GM12878 (cell line): ENCODE results near the gene NPLOC4. TPM values are rescaled to one million over a fixed set of nuclear protein-coding genes. Genes with fewer than 3 reads are reported as not detected.

ENCODE experiments used
- ATF3 ChIP-seq: IDR thresholded peaks from 2 replicates; pipeline ENCODE4 v1.6.1; 2011; ENCODE audit warnings: low read depth, mild to moderate bottlenecking, low read length, moderate library complexity, borderline replicate concordance; ENCODE audit errors: extremely low read depth
- ATF7 ChIP-seq: fragments of 450-650 bp; IDR thresholded peaks from 2 replicates; pipeline ENCODE4 v1.6.1; 2016; ENCODE audit warnings: low read depth, mild to moderate bottlenecking
- CBFB ChIP-seq: IDR thresholded peaks from 2 replicates; pipeline ENCODE4 v1.6.1; 2016; ENCODE audit warnings: antibody characterized with exemption, low read depth
- CEBPB ChIP-seq, 2 experiments: fragments of 150-350 bp in 1 of 2; IDR thresholded peaks; 2 replicates each; pipeline ENCODE4 v1.6.1; 2012 to 2014; ENCODE audit warnings: low read depth in 2 of 2, low read length in 2 of 2, borderline replicate concordance in 1 of 2, inconsistent platforms in 1 of 2
- CREM ChIP-seq: IDR thresholded peaks from 2 replicates; pipeline ENCODE4 v1.6.1; 2014; ENCODE audit warnings: antibody characterized with exemption, low read depth
- CTCF ChIP-seq, 3 experiments: IDR thresholded peaks in 2 of 3; conservative IDR thresholded peaks in 1 of 3; 2 replicates each; pipeline ENCODE4 v1.5.1; 2011; ENCODE audit warnings: low read depth in 3 of 3, low read length in 3 of 3, mild to moderate bottlenecking in 3 of 3, control low read depth in 2 of 3, moderate library complexity in 2 of 3, inconsistent platforms in 1 of 3, mixed read lengths in 1 of 3; ENCODE audit not compliant: control insufficient read depth in 2 of 3, insufficient read depth in 1 of 3; ENCODE audit errors: extremely low read depth in 1 of 3
- CUX1 ChIP-seq: IDR thresholded peaks from 2 replicates; pipeline ENCODE4 v1.6.1; 2012; ENCODE audit warnings: improper control_type of control experiment, low read depth, low read length; ENCODE audit not compliant: insufficient replicate concordance
- DPF2 ChIP-seq: fragments of 450-650 bp; IDR thresholded peaks from 2 replicates; pipeline ENCODE4 v1.6.1; 2017; ENCODE audit warnings: mild to moderate bottlenecking
- EGR1 ChIP-seq, 2 experiments: IDR thresholded peaks; 1 replicate in 1 of 2; 2 replicates in 1 of 2; pipeline ENCODE4 v1.6.1; 2011 to 2012; ENCODE audit warnings: low read depth in 2 of 2, low read length in 2 of 2, borderline replicate concordance in 1 of 2, mild to moderate bottlenecking in 1 of 2, moderate library complexity in 1 of 2
- ETV6 ChIP-seq, 2 experiments: fragments of 450-650 bp in 1 of 2; IDR thresholded peaks in 1 of 2; conservative IDR thresholded peaks in 1 of 2; 2 replicates each; pipeline ENCODE4 v1.6.1; 2014; ENCODE audit warnings: antibody characterized with exemption in 1 of 2, borderline replicate concordance in 1 of 2, low read depth in 1 of 2, mild to moderate bottlenecking in 1 of 2, moderate library complexity in 1 of 2
- KDM1A ChIP-seq: fragments of 200-600 bp; sonication (generic); IDR thresholded peaks from 2 replicates; pipeline ENCODE4 v1.6.1; 2016; ENCODE audit warnings: borderline replicate concordance
- MAX ChIP-seq: IDR thresholded peaks from 2 replicates; pipeline ENCODE4 v1.6.1; 2012; ENCODE audit warnings: low read depth, low read length, improper control_type of control experiment
- MEF2A ChIP-seq: IDR thresholded peaks from 2 replicates; pipeline ENCODE4 v1.6.1; 2011; ENCODE audit warnings: low read depth, mild to moderate bottlenecking, low read length, moderate library complexity; ENCODE audit not compliant: insufficient read depth
- MEF2B ChIP-seq: fragments of 450-650 bp; IDR thresholded peaks from 2 replicates; pipeline ENCODE4 v1.6.1; 2018; ENCODE audit warnings: mild to moderate bottlenecking, moderate library complexity; ENCODE audit not compliant: partially characterized antibody, poor library complexity, severe bottlenecking
- NR2C1 ChIP-seq: fragments of 450-650 bp; IDR thresholded peaks from 2 replicates; pipeline ENCODE4 v1.6.1; 2017; ENCODE audit warnings: antibody characterized with exemption, mild to moderate bottlenecking, moderate library complexity
- POLR2AphosphoS2 ChIP-seq: IDR thresholded peaks from 2 replicates; pipeline ENCODE4 v1.6.1; 2011; ENCODE audit warnings: low read depth, mild to moderate bottlenecking, low read length, improper control_type of control experiment, moderate library complexity
- POU2F2 ChIP-seq: IDR thresholded peaks from 3 replicates; pipeline ENCODE4 v1.6.1; 2011; ENCODE audit warnings: low read depth, mild to moderate bottlenecking, low read length, borderline replicate concordance
- SMARCA5 ChIP-seq: fragments of 450-650 bp; IDR thresholded peaks from 2 replicates; pipeline ENCODE4 v1.6.1; 2017; ENCODE audit warnings: mild to moderate bottlenecking
- SREBF2 ChIP-seq: IDR thresholded peaks from 2 replicates; pipeline ENCODE4 v1.6.1; 2012; ENCODE audit warnings: mild to moderate bottlenecking, low read length
- ZNF274 ChIP-seq: IDR thresholded peaks from one replicate; pipeline ENCODE4 v1.8.0; 2011; ENCODE audit not compliant: insufficient read length, insufficient read depth
- ZNF384 ChIP-seq: IDR thresholded peaks from 2 replicates; pipeline ENCODE4 v1.6.1; 2012; ENCODE audit warnings: low read depth, mild to moderate bottlenecking, low read length, improper control_type of control experiment, borderline replicate concordance
- polyA plus RNA-seq, 11 experiments: library from polyadenylated mRNA; depleted of rRNA in 4 of 11; unstranded in 6 of 11; stranded (reverse) in 5 of 11; fragments of >200 nt; fragmentation: Nextera tagmentation in 4 of 11; fragmentation: Illumina TruSeq in 1 of 11; extraction: Ambion mirVana in 4 of 11; extraction: Trizol in 1 of 11; gene quantifications; 1 replicate in 1 of 11; 2 replicates in 10 of 11; pipeline versions ENCODE4 v1.2.1 to v1.2.3, GENCODE V29; 2011 to 2016; ENCODE audit warnings: inconsistent platforms in 2 of 11, missing spikeins in 2 of 11, low read depth in 1 of 11
- total RNA-seq, 4 experiments: library from RNA; depleted of rRNA in 3 of 4; stranded (reverse); fragments of >200 nt in 3 of 4; fragmentation: Illumina TruSeq in 1 of 4; extraction: Trizol in 1 of 4; gene quantifications; 2 replicates each; pipeline versions ENCODE4 v1.2.1 to v1.2.3, GENCODE V29; 2013 to 2021

The NPLOC4 gene
- total and polyA plus RNA-seq, 10 of the 15 experiments (the other 5 are each of a cell fraction or from before 2014, with no cell fraction given), result 1.5 to 83.7 (median 45.8) TPM

GRCh38 chr17:81517339-81518112 is 119.4 kb downstream of the NPLOC4 start (continued):
- TF ChIP-seq CUX1 (no peak), KDM1A (no peak), ATF3 (no peak), POLR2AphosphoS2 (peak; percentile 85), SMARCA5 (0 out of 2 replicates have a peak, but pooled peaks have one; percentile 0), EGR1 (IDR thresholded peaks at IDR 0.05; ENCODE audit: borderline replicate concordance in 1 of 2, low read depth in 2 of 2, low read length in 2 of 2) (peak in 1 of 2 experiments; percentile 9; a peak in 1 of 3 replicates), CBFB (peak; percentile 87), SREBF2 (no peak), DPF2 (peak; percentile 40), MAX (no peak; the same call in 1 of the 2 replicates), MEF2A (0 out of 2 replicates have a peak, but pooled peaks have one; percentile 48), ATF7 (no peak), POU2F2 (peak; percentile 79), ZNF274 (no peak), MEF2B (peak; percentile 91), ZNF384 (no peak), NR2C1 (no peak), CTCF (IDR thresholded peaks at IDR 0.05 in 2 of 3, conservative IDR thresholded peaks at IDR 0.05 in 1 of 3; ENCODE audit: control insufficient read depth in 2 of 3, extremely low read depth in 1 of 3, insufficient read depth in 1 of 3, low read depth in 3 of 3, low read length in 3 of 3) (peak in 2 of 3 experiments; percentile 5 to 10; a peak in 2 of 6 replicates), CEBPB (IDR thresholded peaks at IDR 0.05; ENCODE audit: borderline replicate concordance in 1 of 2, low read depth in 2 of 2, low read length in 2 of 2) (no peak), CREM (peak; percentile 8), ETV6 (conservative IDR thresholded peaks at IDR 0.05 in 1 of 2, IDR thresholded peaks at IDR 0.05 in 1 of 2; ENCODE audit: borderline replicate concordance in 1 of 2, low read depth in 1 of 2) (0 out of 4 replicates have a peak, but pooled peaks of 1 of the 2 experiments have one; percentile 20)
